Skeletal muscle tissue (tissue), 4 donors: ENCODE data around the gene EVPLL. TPM values are rescaled to one million over a fixed set of nuclear protein-coding genes. Genes with fewer than 3 reads are reported as not detected.
"Not testable (repeated sequence)": the region's sequence is repeated elsewhere in the genome, so short reads cannot be mapped to it uniquely, and the experiment has no call there.

ENCODE experiments used
- H3K27ac ChIP-seq: one replicate; pipeline ENCODE4 v1.7.0; 2013; ENCODE audit warnings: mild to moderate bottlenecking, low read depth, low read length, inconsistent platforms
- H3K27me3 ChIP-seq, 3 donors: one replicate each; pipeline ENCODE4 v1.7.0; 2013; ENCODE audit warnings: low read length in 3 of 3; ENCODE audit not compliant: control insufficient read depth in 3 of 3, insufficient read depth in 3 of 3
- H3K36me3 ChIP-seq, 3 donors: one replicate each; pipeline ENCODE4 v1.7.0; 2013; ENCODE audit warnings: low read length in 3 of 3; ENCODE audit not compliant: control insufficient read depth in 3 of 3, insufficient read depth in 3 of 3
- H3K4me1 ChIP-seq, 3 donors: one replicate each; pipeline ENCODE4 v1.7.0; 2013; ENCODE audit warnings: low read length in 3 of 3, mild to moderate bottlenecking in 3 of 3; ENCODE audit not compliant: control insufficient read depth in 3 of 3, insufficient read depth in 3 of 3
- H3K4me3 ChIP-seq, 3 donors: one replicate each; pipeline ENCODE4 v1.7.0; 2013; ENCODE audit warnings: low read length in 3 of 3
- H3K9ac ChIP-seq, 3 donors: one replicate each; pipeline ENCODE4 v1.7.0; 2013; ENCODE audit warnings: low read length in 3 of 3, mild to moderate bottlenecking in 3 of 3, moderate library complexity in 2 of 3, low read depth in 1 of 3
- H3K9me3 ChIP-seq, 3 donors: one replicate each; pipeline ENCODE4 v1.7.0; 2013; ENCODE audit warnings: low read length in 3 of 3; ENCODE audit not compliant: control insufficient read depth in 3 of 3
- total RNA-seq: library from RNA; depleted of rRNA; stranded (reverse); fragments of >200 nt; gene quantifications from one replicate; pipeline ENCODE4 v1.2.3, GENCODE V29; 2014
- donor health status: Osteomylitis.

EVPLL gene
- total RNA-seq, 1 donor from 2014 or later, result not detected

DNA sequence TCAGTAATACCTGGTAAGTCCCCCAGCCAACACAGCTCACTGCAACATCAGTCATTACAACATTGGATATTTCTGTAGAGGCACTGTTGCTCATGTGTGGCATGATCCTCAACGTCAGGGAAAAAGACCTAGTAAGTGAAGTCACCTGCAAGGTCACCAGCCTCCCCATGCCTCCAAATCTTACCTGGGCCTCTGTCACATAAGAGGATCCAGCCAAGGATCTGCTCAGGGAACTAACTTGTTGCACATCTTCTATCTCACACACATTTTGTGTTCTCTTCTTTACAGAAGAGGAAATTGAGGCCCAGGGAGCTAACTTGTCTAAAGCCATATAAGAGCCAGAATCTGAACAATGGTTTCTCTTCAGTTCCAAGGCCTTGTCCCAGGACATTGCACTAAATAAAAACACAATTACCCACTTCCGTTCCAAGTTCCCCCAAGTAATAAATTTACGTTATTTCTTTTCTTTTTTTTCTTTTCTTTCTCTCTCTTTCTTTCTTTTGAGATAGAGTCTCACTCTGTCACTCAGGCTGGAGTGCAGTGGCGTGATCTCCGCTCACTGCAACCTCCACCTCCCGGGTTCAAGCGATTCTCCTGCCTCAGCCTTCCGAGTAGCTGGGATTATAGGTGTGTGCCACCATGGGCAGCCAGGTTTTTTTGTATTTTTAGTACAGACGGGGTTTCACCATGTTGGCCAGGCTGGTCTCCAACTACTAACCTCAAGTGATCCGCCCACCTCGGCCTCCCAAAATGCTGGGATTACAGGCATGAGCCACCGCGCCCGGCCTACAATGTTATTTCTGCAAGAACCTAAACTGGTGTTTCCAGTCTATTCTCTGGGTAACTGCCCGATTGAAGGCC is 15.5 kb upstream of the EVPLL start:
- Histone ChIP-seq H3K9me3 (no peaks in the 10 kb centered on the region), H3K4me3 (peak overlapping the region; percentile 80 to 86 (median 84)), H3K9ac (peak overlapping the region; percentile 67 to 90 (median 81)), H3K36me3 (peaks cover 4 to 8% (median 6%) of the 10 kb centered on the region in 3 donors), H3K27ac (peak overlapping the region; percentile 73), H3K27me3 (no peaks in the 10 kb centered on the region), H3K4me1 (peaks cover 6 to 17% (median 8%) of the 10 kb centered on the region in 3 donors)

DNA sequence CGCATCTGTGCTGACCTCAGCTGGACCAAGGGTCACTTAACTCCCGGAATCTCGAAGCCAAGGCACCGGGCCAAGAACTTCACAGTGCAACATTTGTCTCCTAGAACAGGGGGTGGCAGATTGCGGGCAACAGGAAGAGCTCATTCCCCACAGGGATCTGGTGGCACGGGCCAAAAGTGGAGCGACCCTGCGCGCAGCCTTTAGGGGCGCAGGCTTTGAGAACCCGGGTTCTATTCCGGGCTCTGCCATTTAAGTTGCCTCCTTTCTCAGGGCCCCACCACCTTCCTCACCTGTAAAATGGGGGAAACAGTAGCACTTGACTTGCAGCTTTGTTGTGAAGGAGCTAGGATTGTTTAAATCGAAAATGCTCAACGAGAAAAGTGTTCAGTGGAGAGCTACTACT is 14.9 kb upstream of the EVPLL start:
- peaks cover 4 to 8% (median 6%) of the 10 kb centered on the region in 3 donors for H3K36me3 ChIP-seq
- H3K4me1 ChIP-seq, result peaks cover 6 to 17% (median 8%) of the 10 kb centered on the region in 3 donors
- H3K4me3 ChIP-seq, result peak overlapping the region; percentile 80 to 86 (median 84)
- peak overlapping the region; percentile 67 to 90 (median 81) for H3K9ac ChIP-seq
- H3K27me3 ChIP-seq, result no peaks in the 10 kb centered on the region
- H3K27ac ChIP-seq, result peak overlapping the region; percentile 73
- H3K9me3 ChIP-seq, result no peaks in the 10 kb centered on the region

DNA sequence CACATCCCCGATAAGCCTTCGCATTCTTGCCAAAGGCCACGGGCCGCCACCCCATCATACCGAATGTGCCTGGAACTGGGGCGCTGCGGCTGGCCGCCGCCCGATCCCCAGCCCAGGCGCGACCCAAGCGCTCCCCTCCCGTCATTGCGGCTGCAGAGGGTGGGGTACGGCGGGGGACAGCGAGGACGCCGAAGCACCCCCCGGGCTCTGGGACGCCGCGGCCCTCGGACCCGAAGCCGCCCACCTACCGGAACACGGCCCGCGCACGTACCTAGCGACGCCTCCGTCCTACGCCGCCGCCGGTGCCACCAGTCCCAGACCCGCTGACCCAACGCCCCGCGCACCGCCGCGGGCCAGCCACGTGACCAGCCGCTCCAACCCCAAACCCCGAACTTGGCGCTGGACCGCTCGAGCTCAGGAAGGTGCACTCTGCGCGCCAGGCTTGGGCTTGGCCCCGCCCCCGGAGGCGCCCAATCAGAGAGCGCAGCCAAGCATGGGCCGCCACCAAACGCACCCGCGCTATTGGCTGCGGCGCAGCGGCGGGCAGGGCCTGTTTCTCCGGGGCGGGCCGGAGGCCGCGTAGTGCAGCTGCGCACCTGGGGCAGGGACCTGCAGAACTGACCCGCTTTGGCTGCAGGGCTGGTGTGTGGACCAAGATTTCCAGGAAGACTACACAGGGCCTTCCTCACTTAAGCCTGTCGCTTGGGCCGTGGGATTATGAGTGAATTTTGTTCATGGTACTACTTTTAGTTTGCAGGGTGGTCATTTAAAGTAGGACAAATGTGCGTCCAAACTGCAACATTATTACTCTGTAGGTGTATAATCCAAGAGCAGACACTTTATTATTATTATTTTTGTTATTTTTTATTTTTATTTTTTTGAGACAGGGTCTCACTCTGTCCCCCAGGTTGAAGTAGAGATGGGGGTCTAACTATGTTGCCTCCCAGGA is 14.2 kb upstream of the EVPLL start, which contains the start of gene SHMT1:
Gene SHMT1 (minus strand): TSS at position 450 of the 949 bp plus-strand sequence. CDS start 7,569 bp downstream, outside the sequence.
- Histone ChIP-seq H3K36me3 (peaks cover 4 to 6% (median 6%) of the 10 kb centered on the region in 3 donors), H3K27me3 (no peaks in the 10 kb centered on the region), H3K4me1 (peaks cover 6 to 17% (median 8%) of the 10 kb centered on the region in 3 donors), H3K9ac (peak within 1 kb of the TSS; percentile 71 to 90 (median 81)), H3K9me3 (no peaks in the 10 kb centered on the region), H3K27ac (peak within 1 kb of the TSS; percentile 73), H3K4me3 (peak within 1 kb of the TSS; percentile 80 to 86 (median 84))

DNA sequence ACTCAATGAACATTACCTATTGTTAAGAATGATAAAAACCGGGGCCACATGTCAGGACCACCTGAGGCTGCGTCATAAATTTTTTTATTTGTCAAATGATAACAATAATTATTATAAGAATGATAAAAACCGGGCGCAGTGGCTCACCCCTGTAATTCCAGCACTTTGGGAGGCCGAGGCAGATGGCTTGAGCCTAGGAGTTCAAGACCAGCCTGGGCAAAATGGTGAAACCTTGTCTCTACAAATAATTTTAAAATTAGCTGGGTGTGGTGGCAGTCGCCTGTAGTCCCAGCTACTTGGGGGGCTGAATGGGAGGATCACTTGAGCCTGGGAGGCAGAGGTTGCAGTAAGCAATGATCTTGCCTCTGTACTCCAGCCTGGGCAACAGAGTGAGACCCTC is 13.4 kb upstream of the EVPLL start:
- H3K36me3 ChIP-seq, result peaks cover 0 to 3% (median 2%) of the 10 kb centered on the region in 3 donors
- H3K27ac ChIP-seq, result no peak overlapping the region
- H3K4me1 ChIP-seq, result peaks cover 6 to 17% (median 8%) of the 10 kb centered on the region in 3 donors
- H3K9me3 ChIP-seq, result no peaks in the 10 kb centered on the region
- no peak overlapping the region for H3K4me3 ChIP-seq
- H3K9ac ChIP-seq, result no peak overlapping the region
- H3K27me3 ChIP-seq, result no peaks in the 10 kb centered on the region

DNA sequence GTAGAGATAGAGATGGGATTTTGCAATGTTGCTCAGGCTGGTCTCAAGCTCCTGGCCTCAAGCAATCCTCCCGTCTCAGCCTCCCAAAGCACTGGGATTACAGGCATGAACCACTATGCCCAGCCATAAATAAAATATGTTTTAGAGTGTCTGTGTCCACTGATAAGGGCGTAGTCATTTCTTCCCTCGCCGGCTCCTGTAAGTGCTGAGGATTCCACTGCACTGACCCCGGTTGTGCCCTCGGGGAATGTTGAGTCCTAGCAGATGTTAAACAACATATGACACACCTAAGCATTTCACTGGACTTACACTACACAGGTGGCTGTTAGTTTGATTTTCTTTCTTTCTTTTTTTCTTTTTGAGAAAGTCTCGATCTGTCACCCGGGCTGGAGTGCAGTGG is 8.6 kb upstream of the EVPLL start:
- Histone ChIP-seq H3K9me3 (no peaks in the 10 kb centered on the region), H3K27me3 (peaks cover 0 to 3% (median 0%) of the 10 kb centered on the region in 3 donors), H3K9ac (no peak overlapping the region), H3K27ac (no peak overlapping the region), H3K4me3 (no peak overlapping the region), H3K36me3 (no peaks in the 10 kb centered on the region), H3K4me1 (no peaks in the 10 kb centered on the region)

DNA sequence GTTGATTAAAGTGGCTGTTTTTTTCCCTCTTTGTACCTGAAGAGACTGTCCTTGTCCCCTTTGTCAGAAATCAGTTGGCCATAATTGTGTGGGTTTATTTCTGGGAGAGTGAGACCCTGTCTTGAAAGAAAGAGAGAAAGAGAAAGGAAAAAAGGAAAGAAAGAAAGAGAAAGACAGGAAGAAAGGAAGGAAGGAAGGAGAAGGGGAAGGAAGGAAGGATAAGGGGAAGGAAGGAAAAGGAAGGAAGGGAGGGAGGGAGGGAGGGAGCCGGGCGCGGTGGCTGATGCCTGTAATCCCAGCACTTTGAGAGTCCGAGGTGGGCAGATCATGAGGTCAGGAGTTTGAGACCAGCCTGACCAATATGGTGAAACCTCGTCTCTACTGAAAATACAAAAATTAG is 6.8 kb upstream of the EVPLL start:
- Histone ChIP-seq H3K9ac (no peak overlapping the region), H3K36me3 (no peaks in the 10 kb centered on the region), H3K4me1 (no peaks in the 10 kb centered on the region), H3K4me3 (no peak overlapping the region), H3K9me3 (no peaks in the 10 kb centered on the region), H3K27me3 (peaks cover 0 to 3% (median 0%) of the 10 kb centered on the region in 3 donors), H3K27ac (no peak overlapping the region)

DNA sequence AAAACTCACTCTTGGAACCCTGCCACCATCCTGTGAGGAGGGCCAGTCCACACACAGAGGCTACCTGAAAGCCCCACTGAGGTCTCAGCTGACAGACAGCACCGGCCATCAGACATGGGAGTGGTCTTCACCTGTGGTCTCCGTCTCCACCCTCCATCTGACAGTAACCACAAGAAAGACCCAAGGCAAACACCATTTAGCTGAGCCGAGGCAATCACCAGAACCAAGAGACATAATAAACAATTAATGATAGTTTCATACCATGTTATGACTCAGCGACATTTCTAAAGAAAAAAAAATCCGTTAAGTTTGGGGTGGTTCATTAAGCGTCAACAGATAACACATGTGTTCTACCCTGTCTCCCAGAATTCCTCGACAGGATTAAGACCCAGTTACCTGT is 6.1 kb upstream of the EVPLL start:
- Histone ChIP-seq H3K27ac (no peak overlapping the region), H3K27me3 (peaks cover 0 to 3% (median 0%) of the 10 kb centered on the region in 3 donors), H3K4me3 (no peak overlapping the region), H3K9ac (no peak overlapping the region), H3K36me3 (no peaks in the 10 kb centered on the region), H3K9me3 (no peaks in the 10 kb centered on the region), H3K4me1 (no peaks in the 10 kb centered on the region)

DNA sequence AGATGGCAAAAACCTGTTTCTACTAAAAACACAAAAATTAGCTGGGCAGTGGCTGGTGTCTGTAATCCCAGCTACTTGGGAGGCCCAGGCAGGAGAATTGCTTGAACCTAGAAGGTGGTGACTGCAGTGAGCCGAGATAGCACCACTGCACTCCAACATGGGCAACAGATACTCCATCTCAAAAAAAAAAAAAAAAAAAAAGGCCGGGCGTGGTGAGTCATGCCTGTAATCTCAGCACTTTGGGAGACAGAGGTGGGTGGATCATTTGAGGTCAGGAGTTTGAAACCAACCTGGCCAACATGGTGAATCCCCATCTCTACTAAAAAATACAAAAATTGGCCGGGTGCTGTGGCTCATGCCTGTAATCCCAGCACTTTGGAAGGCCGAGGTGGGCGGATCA is 4.4 kb upstream of the EVPLL start:
- not testable (repeated sequence) for H3K27ac ChIP-seq, H3K27me3 ChIP-seq, H3K9ac ChIP-seq, H3K36me3 ChIP-seq, H3K4me1 ChIP-seq, H3K4me3 ChIP-seq, H3K9me3 ChIP-seq

DNA sequence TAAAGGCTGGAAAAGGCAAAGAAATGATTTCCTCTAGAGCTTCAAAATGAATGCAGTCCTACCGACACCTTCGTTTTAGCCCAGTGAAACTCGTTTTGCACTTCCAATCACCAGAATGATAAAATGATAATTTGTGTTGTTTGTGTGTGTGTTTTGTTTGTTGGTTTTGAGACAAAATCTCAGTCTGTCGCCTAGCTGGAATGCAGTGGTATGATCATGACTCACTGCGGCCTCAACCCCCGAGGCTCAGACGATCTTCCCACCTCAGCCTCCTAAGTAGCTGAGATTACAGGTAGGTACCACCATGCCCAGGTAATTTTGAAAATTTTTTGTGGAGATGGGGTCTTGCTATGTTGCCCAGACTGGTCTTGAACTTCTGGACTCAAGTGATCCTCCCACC is 3.4 kb upstream of the EVPLL start:
- Histone ChIP-seq H3K4me1 (no peaks in the 10 kb centered on the region), H3K36me3 (no peaks in the 10 kb centered on the region), H3K27me3 (peaks cover 0 to 3% (median 0%) of the 10 kb centered on the region in 3 donors), H3K9ac (no peak overlapping the region), H3K4me3 (no peak overlapping the region), H3K27ac (no peak overlapping the region), H3K9me3 (no peaks in the 10 kb centered on the region)
